Hepatic stellate cell (primary cell): ENCODE results near the gene ARHGEF39.
A peak's percentile ranks its signal among the peaks of the same experiment; 100 is the strongest.
"Not testable (repeated sequence)": the region's sequence is repeated elsewhere in the genome, so short reads cannot be mapped to it uniquely, and the experiment has no call there.

ENCODE experiments used
- DNase-seq: peaks from one replicate; pipeline ENCODE4 v3.0.0; 2011; ENCODE audit warnings: low spot score

The ARHGEF39 gene

GRCh38 chr9:35618325-35618727 lies 46.7 kb downstream of the ARHGEF39 start, which contains the start of gene CD72:
CD72 (minus strand) TSS chr9:35618413; CDS start chr9:35618303, 110 bp downstream.
- DNase-seq = no peak

- peak; percentile 5 for DNase-seq
Measured at GRCh38 chr9:35617548-35617947, 47.4 kb downstream of the ARHGEF39 start.

GRCh38 chr9:35616681-35617459 lies 48.1 kb downstream of the ARHGEF39 start:
- peak; percentile 57 for DNase-seq

- no peak for DNase-seq
Measured at GRCh38 chr9:35615981-35616680, 48.9 kb downstream of the ARHGEF39 start.

GRCh38 chr9:35612843-35613242 lies 52.2 kb downstream of the ARHGEF39 start:
- no peak for DNase-seq

GRCh38 chr9:35612066-35612465 lies 52.9 kb downstream of the ARHGEF39 start:
- not testable (repeated sequence) for DNase-seq

- DNase-seq = peak; percentile 68
Measured at GRCh38 chr9:35611230-35611797, 53.7 kb downstream of the ARHGEF39 start.

- no peak for DNase-seq
Measured at GRCh38 chr9:35609820-35610163, 55.2 kb downstream of the ARHGEF39 start.
